Caco-2 (cell line): ENCODE results near the gene C1QTNF8. TPM values are rescaled to one million over a fixed set of nuclear protein-coding genes. Genes with fewer than 3 reads are reported as not detected.
A peak's percentile ranks its signal among the peaks of the same experiment; 100 is the strongest.

Experiments
- BruUV-seq: library from RNA; stranded (reverse); fragments of 400-500 nt; replicated peaks from 2 replicates; lab custom pipeline; 2021; lab: Mats Ljungman, UMichigan
- CTCF ChIA-PET: fragments of 300-600 bp; sonication (Branson Sonifier 250); formaldehyde crosslinking; loops from one replicate; lab custom pipeline; 2022; ENCODE audit warnings: antibody characterized with exemption; lab: Charles Lee
- POLR2A ChIA-PET: fragments of 300-600 bp; sonication (Branson Sonifier 250); formaldehyde crosslinking; loops from one replicate; lab custom pipeline; 2022; ENCODE audit warnings: antibody characterized with exemption; lab: Charles Lee
- DNase-seq, 2 experiments: peaks; one replicate each; pipeline versions ENCODE4 v3.0.0 to v3.0.0-alpha.2; 2020 to 2022
- H3K27me3 ChIP-seq: replicated peaks from 2 replicates; pipeline ENCODE4 v1.6.0; 2011; ENCODE audit warnings: low read length; ENCODE audit not compliant: control insufficient read depth, insufficient read depth
- H3K36me3 ChIP-seq: 2 replicates; pipeline ENCODE4 v1.5.1; 2011; ENCODE audit warnings: low read length; ENCODE audit not compliant: control insufficient read depth, insufficient read depth
- H3K4me1 ChIP-seq: fragments of 250-450 bp; sonication (Bioruptor Pico); 2 replicates; pipeline ENCODE4 v1.5.1; 2020; ENCODE audit warnings: mild to moderate bottlenecking
- H3K4me3 ChIP-seq: 2 replicates; pipeline ENCODE4 v1.5.1; 2011; ENCODE audit warnings: low read depth, mild to moderate bottlenecking, control low read depth, low read length
- H3K9me3 ChIP-seq: fragments of 250-450 bp; sonication (Bioruptor Pico); 2 replicates; pipeline ENCODE4 v1.5.1; 2020; ENCODE audit warnings: mild to moderate bottlenecking, moderate library complexity
- H3K27ac Mint-ChIP-seq: one replicate; pipeline ENCODE4 v1.8.0; 2022; ENCODE audit warnings: mixed read lengths; ENCODE audit not compliant: unreplicated experiment
- H3K27me3 Mint-ChIP-seq: one replicate; pipeline ENCODE4 v1.8.0; 2022; ENCODE audit warnings: mixed read lengths; ENCODE audit not compliant: insufficient read depth, unreplicated experiment
- H3K36me3 Mint-ChIP-seq: one replicate; pipeline ENCODE4 v1.8.0; 2022; ENCODE audit warnings: mild to moderate bottlenecking, mixed read lengths; ENCODE audit not compliant: insufficient read depth, unreplicated experiment
- H3K4me1 Mint-ChIP-seq: one replicate; pipeline ENCODE4 v1.8.0; 2022; ENCODE audit warnings: low read depth, mixed read lengths; ENCODE audit not compliant: unreplicated experiment
- H3K4me3 Mint-ChIP-seq: one replicate; pipeline ENCODE4 v1.8.0; 2022; ENCODE audit warnings: mild to moderate bottlenecking, moderate library complexity, mixed read lengths; ENCODE audit not compliant: unreplicated experiment
- H3K9me3 Mint-ChIP-seq: one replicate; pipeline ENCODE4 v1.8.0; 2022; ENCODE audit warnings: mixed read lengths; ENCODE audit not compliant: unreplicated experiment
- CTCF ChIP-seq, 2 experiments: fragments of 200-600 bp in 1 of 2; IDR thresholded peaks; 1 replicate in 1 of 2; 2 replicates in 1 of 2; pipeline versions ENCODE4 v1.5.1 to v1.8.0; 2011 to 2022; ENCODE audit warnings: antibody characterized with exemption in 1 of 2, control low read depth in 1 of 2, inconsistent platforms in 1 of 2, low read depth in 1 of 2, low read length in 1 of 2, mild to moderate bottlenecking in 1 of 2, moderate library complexity in 1 of 2; ENCODE audit not compliant: insufficient read depth in 1 of 2, severe bottlenecking in 1 of 2, unreplicated experiment in 1 of 2
- intact Hi-C: fragments of 100-400 bp; cut with micrococcal nuclease; formaldehyde crosslinking; loops from one replicate; pipeline ENCODE4 v1.10.0; 2022; ENCODE audit not compliant: unreplicated experiment
- total RNA-seq: library from RNA; stranded (reverse); gene quantifications from 2 replicates; pipeline ENCODE4 v1.2.3, GENCODE V29; 2022

Gene C1QTNF8
- total RNA-seq, 1 experiment from 2014 or later, result not detected

- Mint-ChIP-seq H3K36me3 (no peaks in the 10 kb centered on the region), H3K9me3 (no peaks in the 10 kb centered on the region), H3K27ac (no peak overlapping the region), H3K4me3 (no peak overlapping the region), H3K27me3 (peaks cover 6% of the 10 kb centered on the region), H3K4me1 (no peaks in the 10 kb centered on the region)
- peaks cover 7% of the 10 kb centered on the region for H3K4me1 ChIP-seq
- no peaks in the 10 kb centered on the region; the same call in 1 of the 2 replicates for H3K27me3 ChIP-seq
- ChIA-PET CTCF (no interaction called here), POLR2A (no interaction called here)
- DNase-seq, result no peak
- no TSS peak for BruUV-seq
- intact Hi-C loops, result no loop called here
- H3K4me3 ChIP-seq, result no peak overlapping the region
- no peaks in the 10 kb centered on the region for H3K36me3 ChIP-seq
- no peaks in the 10 kb centered on the region for H3K9me3 ChIP-seq
- no peak for TF ChIP-seq CTCF (IDR thresholded peaks at IDR 0.05; ENCODE audit: insufficient read depth in 1 of 2, low read depth in 1 of 2, low read length in 1 of 2, severe bottlenecking in 1 of 2, unreplicated experiment in 1 of 2)
These were observed 10.6 kb upstream of the C1QTNF8 start for GRCh38 chr16:1106659-1107058.

- H3K4me3 ChIP-seq, result no peak overlapping the region
- H3K27ac Mint-ChIP-seq, result no peak overlapping the region
- CTCF ChIA-PET, result interaction anchor here (0.5 to 0.6 kb wide), 2 partner anchors 88 to 106 kb away, joined by 3 read pairs; no protein-coding TSS in a partner anchor
- peak; percentile 56 to 76 for DNase-seq
- peak; percentile 72 to 92 for TF ChIP-seq CTCF (IDR thresholded peaks at IDR 0.05; ENCODE audit: insufficient read depth in 1 of 2, low read depth in 1 of 2, low read length in 1 of 2, severe bottlenecking in 1 of 2, unreplicated experiment in 1 of 2)
- POLR2A ChIA-PET, result interaction anchor here (0.6 kb wide), 1 partner anchor 722 kb away, joined by 4 read pairs; no protein-coding TSS in a partner anchor
- H3K9me3 Mint-ChIP-seq, result no peaks in the 10 kb centered on the region
- peaks cover 6% of the 10 kb centered on the region for H3K27me3 Mint-ChIP-seq
- no peaks in the 10 kb centered on the region for H3K9me3 ChIP-seq
- H3K36me3 ChIP-seq, result no peaks in the 10 kb centered on the region
- H3K4me1 ChIP-seq, result peaks cover 7% of the 10 kb centered on the region
- BruUV-seq, result no TSS peak
- H3K36me3 Mint-ChIP-seq, result no peaks in the 10 kb centered on the region
- no peak overlapping the region for H3K4me3 Mint-ChIP-seq
- no peaks in the 10 kb centered on the region; the same call in 1 of the 2 replicates for H3K27me3 ChIP-seq
- no peaks in the 10 kb centered on the region for H3K4me1 Mint-ChIP-seq
- intact Hi-C loops, result no loop called here
These were observed 10.0 kb upstream of the C1QTNF8 start for GRCh38 chr16:1105888-1106620.

GRCh38 chr16:1103636-1103980 lies 7.6 kb upstream of the C1QTNF8 start:
- Histone ChIP-seq H3K27me3 (no peaks in the 10 kb centered on the region; the same call in 1 of the 2 replicates), H3K36me3 (no peaks in the 10 kb centered on the region), H3K4me1 (peaks cover 13% of the 10 kb centered on the region), H3K4me3 (peak overlapping the region; percentile 48), H3K9me3 (no peaks in the 10 kb centered on the region)
- no peak overlapping the region for H3K27ac Mint-ChIP-seq
- POLR2A ChIA-PET, result no interaction called here
- peaks cover 3% of the 10 kb centered on the region for H3K27me3 Mint-ChIP-seq
- intact Hi-C loops, result loop anchor here (1.0 kb wide), 1 partner anchor 46 kb away; no protein-coding TSS in a partner anchor
- no TSS peak for BruUV-seq
- CTCF ChIA-PET, result interaction anchor here (0.9 to 1.2 kb wide), 2 partner anchors 39 to 135 kb away, joined by 3 to 6 read pairs; no protein-coding TSS in a partner anchor
- no peaks in the 10 kb centered on the region for H3K9me3 Mint-ChIP-seq
- H3K4me1 Mint-ChIP-seq, result no peaks in the 10 kb centered on the region
- TF ChIP-seq CTCF (IDR thresholded peaks at IDR 0.05; ENCODE audit: insufficient read depth in 1 of 2, low read depth in 1 of 2, low read length in 1 of 2, severe bottlenecking in 1 of 2, unreplicated experiment in 1 of 2), result no peak
- no peaks in the 10 kb centered on the region for H3K36me3 Mint-ChIP-seq
- DNase-seq, result no peak
- H3K4me3 Mint-ChIP-seq, result no peak overlapping the region
